SHP77 treated with DMSO at 0.1 percent for 48 hours (cell line): ENCODE data around the gene GLRA3.
"Not testable (repeated sequence)": the region's sequence is repeated elsewhere in the genome, so short reads cannot be mapped to it uniquely, and the experiment has no call there.

Experiments used
- DNase-seq: peaks from one replicate; lab custom pipeline; 2025; lab: John Stamatoyannopoulos, UW

Gene GLRA3

DNA sequence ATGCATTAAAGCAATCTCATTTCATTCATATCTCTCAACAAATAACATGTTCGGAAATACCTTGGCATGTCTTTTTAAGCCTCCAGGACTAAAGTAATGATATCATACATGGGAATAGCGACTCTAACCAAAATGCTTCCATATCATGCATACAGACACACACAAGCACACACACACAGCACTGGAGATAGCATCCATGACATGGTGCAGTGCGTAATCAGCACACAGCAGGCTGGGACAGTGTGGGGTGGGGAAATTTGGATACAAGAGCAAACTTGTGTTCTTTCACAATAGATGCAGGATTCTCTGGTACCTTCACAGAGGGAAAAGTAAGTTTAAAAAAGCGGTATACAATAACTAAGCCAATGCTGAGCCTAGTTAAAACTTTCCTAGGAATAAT is 174.4 kb downstream of the GLRA3 start:
- DNase-seq = no peak

DNA sequence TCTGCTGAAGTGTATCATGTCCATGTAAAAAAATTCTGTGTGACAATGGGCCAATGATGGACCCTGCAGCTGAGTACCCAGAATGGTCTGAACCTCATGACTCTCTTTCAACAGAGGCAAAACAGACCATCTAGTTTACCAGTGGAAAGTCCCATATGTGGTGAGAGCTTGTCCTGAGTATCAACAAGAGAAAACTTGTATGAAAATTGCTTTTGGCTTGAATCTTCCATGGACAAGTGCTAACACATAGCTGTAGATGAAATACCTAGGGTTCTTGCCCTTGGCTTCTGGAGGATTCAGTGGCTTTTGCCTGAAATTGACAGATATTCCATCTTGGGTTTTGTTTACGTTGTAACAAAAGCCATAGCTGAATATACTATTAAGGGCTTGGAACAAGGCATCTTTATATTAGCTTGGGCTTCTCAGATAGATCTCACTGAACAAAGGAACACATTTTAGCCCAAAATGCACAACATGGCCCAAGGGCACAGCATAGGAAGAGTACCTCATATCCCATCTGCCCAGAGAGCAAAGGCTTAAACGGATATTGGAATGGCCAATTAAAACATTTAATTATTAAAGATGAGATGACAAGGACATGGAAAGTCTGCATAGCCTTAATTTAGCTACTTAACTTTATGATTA is 178.2 kb downstream of the GLRA3 start:
- DNase-seq = no peak

DNA sequence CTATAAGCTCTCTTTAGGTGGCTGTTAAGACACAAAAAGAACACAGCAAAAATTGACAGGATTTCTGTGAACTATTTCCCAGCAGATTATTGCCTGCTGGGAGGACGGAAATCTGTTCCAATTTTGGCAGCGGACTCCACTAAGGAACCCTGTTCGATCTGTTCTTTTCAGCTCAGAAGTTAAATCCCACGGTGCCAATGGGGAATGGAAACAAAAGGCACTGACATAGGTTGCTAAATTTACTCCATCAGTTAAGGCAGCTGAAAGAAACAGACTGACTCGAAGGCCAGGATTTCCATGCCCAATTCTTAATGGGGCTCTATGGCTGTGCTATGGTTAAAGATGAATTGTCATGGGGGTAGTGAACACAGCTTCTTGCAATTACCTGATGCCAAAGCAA is 180.2 kb downstream of the GLRA3 start:
- no peak for DNase-seq

DNA sequence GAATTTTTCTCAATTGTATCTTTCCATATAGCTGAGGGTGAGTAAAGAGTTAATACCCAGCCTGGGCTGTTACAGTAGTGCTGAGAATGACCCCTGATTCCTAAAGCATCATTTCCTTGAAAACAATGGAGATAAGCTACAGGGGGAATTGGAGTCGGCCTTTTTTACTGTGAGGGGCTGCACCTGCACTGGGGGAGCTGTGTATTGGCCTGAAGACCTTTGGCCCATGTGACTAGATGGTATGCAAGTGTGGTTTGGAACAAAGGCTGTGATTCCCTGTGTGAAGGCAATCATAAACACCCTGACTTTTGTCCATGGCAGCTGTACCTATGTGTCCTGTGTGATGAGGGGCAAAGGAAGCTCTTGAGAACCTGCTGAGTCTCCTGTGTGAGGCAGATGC is 182.7 kb downstream of the GLRA3 start:
- DNase-seq = no peak

DNA sequence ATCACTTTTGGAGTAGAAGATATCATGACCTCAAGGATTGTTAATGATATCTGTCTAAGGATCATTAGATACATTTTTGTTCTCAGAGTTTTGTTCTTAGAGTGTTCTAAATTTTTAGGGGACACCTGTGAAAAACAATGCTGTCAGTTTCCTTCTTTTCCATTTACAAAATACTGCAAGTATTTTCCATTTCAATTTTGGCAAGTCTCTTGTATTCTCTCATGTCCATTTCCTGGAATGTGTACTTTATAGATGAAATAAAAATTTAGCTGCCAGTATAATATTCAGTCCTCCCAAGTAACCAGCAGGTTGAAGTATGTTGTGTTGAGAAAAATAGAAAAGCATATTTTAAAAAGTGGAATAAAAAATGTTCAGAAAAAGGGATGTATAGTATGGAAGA is 188.9 kb downstream of the GLRA3 start:
- DNase-seq = no peak

DNA sequence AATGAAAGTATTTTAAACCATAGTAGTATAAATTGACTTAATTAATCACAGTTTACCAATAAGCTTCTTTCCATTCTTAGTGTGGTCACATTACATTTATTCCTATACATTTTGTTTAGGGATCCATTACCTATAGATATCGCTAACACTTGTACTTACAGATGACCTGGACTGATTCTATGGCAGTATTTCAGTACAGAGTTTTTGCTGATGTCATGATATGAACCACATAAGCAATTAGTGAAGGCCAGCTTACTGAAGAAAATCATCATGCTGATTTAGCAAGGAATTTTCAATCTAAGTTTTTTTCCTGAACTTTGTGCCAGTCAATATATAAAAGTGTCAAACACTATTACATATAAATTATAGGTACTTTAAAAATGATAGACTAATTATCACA is 193.3 kb downstream of the GLRA3 start:
- DNase-seq = no peak

DNA sequence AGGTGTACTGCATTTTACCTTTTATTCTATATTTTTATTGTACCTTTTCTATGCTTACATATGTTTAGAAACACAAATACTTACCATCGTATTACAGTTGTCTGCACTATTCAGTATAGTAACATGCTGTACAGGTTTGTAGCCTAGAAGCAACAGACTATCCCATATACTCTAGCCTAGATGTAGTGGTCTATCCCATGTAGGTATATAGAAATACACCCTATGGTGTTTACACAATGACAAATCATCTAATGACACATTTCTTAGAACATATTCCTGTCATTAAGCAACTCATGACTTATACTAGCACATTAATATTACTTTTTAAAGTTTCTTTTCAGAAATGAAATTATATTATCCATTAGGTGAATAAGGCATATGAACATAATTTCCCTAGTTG is 195.6 kb downstream of the GLRA3 start:
- DNase-seq = no peak

DNA sequence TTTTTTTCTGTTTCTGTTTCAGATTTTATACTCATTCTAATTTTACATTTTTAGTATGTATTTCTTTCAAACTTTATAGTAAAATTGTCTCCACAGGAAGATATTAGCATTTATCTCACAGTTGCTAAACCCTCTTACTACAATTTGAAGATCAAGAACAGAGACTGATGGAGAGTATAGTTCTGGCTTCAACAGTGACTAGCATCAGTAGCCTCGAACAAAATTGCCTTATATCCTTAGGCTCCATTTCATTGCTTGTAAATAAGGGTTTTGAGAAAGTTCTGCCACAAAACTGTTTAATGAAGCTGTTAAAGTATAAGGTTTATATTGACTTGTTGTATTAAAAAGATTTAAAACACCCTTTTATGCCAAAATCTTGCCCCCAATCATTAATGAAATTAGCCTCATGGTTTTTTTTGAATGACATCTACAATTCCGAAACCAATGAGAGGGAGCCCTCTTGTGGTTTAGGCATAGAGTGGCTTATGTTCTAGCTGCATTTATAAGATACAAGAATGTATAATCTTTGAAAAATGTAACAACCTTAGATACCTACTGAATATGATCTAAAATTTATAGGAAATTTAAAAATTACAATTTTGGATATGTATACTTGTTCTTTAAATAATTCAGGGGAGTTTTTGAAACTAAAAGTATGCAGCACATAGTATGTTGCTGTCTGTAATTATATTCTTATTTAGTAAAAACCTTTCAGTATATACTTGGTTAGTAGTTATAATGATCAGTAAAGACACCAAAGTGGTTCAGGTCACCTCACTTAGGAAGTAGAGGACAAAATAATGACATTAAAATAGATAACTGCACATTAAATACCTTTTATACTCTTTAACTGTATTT is 196.9 kb downstream of the GLRA3 start:
- no peak for DNase-seq

DNA sequence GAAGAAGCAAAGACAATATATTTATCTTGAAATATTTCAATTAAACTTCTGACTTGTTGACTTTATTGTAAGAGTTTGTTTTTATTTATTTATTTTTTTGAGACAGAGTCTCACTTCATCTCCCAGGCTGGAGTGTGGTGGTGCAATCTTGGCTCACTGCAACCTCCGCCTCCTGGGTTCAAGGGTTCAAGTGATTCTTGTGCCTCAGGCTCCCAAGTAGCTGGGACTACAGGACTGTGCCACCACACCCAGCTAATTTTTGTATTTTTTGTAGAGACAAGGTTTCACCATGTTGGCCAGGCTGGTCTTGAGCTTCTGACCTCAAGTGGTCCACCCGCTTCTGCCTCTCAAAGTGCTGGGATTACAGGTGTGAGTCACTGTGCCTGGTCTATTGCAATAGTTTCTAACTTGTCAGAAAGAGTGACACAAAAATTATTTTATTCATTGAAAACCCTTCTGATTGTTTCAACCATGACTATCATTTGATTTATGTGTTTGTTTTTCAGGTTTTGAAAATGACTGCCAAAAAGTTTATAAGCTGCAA is 199.1 kb downstream of the GLRA3 start:
- not testable (repeated sequence) for DNase-seq

DNA sequence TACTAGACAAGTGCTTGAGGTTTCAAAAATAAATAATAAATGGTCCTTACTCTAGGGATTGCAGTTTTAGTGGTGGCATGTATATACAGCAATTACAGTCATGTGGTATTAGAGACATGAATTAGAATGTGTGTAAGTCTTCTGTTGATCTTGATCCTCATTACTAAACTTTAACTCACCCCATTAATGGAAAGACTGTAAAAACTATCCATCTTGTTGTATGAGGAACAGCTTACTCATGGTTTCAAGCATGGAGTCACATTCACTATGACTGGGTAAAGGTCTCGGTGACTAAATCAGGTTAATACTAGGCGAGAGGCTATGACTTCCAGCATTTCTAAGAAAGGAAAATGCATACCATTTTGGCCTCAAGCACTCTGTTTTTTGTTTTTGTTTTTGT is 199.8 kb downstream of the GLRA3 start:
- DNase-seq = no peak

DNA sequence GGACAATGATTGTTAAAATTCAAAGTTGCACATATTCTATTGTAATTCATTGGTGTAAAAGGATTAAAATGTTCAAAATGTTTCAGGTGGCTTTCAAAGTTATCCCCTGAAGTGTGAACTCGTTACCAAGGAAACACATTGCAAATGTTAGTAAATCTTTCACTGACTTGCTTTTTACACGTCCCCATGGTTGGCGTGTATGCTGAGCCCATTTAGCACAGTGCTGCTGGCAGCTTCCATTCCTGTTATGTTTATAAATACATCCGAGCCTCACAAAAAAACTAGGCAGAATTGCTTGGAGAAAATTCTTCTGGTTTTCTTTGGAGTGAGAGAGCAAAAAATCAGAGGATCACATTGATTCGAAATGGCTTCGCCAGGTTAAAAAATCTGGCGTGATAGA is 200.9 kb downstream of the GLRA3 start:
- DNase-seq = no peak

DNA sequence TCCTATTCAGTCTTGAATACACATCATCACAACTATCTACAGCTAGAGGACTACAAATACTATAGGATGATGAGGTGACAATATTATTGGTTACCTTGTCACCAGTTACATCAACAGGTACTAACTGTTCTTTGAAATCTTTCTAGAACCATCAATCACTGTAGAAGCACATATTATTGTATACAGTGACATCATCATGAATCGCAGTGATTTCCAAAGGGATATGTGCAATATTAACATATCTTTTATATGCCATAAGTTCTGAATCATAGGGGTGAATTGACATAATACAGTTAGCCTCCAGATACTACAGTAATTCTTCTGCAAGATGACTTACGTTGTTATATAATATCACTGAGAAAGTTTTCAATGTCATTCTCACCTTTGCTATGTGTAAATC is 201.6 kb downstream of the GLRA3 start:
- no peak for DNase-seq

DNA sequence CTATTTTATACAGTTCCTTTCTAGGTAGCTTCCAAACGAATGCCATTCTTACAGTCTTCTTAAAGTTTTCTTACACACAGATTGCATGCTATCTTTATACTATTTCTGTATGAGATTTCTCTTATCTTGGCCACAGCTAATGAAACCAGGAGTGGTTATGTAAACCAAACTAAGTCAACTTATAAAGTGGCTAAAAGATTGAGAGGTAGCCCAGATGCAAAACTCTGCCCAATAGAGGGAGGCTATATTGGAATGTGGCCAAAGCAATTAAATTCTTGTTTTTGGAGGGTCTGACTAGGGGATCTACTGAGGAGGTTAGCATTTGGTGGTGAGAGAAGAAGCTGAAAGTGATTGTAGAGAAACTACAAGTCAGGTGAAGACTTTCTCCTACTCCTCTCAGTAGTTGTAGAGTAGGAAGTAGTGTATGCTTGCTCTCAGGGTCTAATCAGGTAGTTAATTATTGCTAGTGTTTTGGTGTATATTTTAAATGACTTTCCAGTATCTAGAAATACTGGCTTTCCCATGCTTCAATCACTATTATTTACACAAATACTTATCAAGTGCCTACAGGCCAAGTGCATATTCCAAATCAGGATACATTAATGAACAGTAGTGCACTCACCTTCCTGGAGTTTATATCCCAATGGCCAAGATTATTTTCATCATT is 202.6 kb downstream of the GLRA3 start:
- DNase-seq = no peak

DNA sequence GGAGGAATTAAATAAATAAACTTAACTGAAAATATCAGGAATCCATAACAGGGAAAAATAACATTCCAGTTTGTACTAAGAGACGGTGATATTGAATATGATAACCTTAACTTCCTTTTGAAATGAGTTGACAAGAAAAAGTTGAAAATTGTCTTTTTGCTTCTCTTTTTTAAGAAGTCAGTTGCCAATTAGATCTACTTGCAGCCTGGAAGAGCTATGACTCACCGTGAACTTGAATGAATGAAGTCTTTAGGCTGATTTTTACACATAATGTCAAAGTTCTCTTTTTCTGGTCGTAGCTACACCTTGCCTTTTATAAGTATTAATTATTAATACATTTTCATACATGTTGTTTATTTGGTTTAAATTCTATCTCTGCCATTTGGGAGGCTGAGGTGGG is 212.4 kb downstream of the GLRA3 start:
- no peak for DNase-seq

DNA sequence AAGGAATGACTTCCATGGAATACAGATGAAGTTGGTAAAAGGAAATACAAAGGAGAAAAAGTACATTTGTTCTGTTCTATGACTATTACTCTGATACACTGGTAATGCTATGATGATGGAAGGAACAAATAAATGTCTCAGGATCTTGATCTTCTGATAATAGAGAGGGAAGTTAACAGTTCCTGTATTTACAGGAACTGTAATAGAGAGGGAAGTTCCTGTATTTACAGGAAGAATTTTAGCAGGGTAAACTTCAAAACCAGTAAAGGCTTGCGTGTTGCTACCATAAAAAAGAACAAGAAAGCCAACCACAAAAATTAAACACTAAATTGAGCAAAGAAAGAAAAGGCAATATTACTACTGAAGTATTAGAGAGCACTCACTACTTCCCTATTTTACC is 215.1 kb downstream of the GLRA3 start:
- DNase-seq = no peak

DNA sequence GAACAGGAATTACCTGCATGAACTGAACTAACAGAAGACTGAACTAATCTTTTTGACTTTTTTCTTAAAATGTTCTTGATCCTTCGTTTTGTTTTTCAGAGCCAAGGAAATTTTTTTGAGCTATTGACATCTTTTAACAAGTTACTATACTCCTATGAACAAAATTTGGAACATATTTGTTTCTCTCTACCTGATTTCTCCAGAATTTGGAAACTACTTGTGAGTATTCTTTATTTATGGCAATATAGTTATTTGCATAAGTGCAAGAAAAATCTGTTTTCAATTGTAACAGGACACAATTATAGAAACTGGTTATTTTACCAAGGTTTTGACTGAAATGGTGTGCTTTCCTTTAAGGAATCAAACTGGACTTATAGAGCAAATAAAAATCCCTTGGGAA is 217.3 kb downstream of the GLRA3 start:
- DNase-seq = no peak

DNA sequence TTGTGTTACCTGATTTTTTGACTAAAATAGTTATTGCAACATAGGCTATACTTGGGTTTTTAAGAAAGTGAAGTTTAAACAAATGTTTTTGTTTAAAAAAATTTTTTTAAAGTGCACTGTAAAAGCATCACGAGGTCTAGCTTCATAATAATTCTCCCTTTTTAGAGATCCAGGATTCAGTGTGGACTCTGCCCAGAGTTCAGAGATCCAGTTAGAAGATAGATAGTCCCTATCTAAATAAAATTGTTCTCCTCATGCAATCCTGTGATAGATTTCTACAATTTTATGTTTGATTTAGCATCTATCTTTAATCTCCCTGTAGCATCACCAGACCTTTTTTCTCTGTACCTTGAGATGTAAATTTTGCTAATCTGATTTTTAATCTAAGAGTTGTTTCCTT is 221.3 kb downstream of the GLRA3 start:
- DNase-seq = no peak

DNA sequence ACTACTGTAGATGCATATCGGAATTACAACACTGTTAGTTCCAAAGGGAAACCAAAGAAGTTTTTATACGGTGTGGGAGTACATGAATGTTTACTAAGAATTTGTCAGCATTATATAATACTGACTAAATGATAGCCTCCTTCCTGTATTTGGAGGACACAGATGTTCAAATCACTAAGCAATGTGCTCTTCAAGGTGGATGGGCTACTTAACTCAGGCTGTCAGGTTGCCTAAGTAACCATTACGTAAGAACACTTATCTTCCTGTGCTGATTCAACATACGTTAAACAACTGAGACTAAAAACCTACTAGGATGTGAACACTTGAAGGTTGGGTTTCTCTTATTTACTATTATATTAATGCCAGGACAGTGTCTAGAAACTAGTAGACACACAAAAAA is 224.8 kb downstream of the GLRA3 start:
- peak; percentile 19 for DNase-seq

DNA sequence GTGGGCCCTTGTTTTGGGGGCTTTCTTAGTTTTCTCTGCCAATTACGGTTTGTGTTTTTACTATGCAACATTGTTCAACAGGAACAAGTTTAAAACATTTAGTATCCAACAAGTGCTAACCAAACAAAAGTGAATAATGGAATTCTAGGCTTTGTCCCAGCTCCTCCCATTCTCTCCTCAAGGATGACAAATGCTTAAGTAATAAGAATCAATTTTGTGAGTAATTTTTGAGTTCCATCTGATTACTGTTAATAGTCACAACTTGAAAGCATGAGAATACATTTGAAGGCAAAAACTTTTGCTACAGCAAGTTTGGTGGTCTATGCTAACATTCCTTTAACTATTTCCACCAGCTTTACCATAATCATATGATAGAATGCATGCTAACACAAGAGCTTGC is 228.7 kb downstream of the GLRA3 start:
- DNase-seq = no peak

DNA sequence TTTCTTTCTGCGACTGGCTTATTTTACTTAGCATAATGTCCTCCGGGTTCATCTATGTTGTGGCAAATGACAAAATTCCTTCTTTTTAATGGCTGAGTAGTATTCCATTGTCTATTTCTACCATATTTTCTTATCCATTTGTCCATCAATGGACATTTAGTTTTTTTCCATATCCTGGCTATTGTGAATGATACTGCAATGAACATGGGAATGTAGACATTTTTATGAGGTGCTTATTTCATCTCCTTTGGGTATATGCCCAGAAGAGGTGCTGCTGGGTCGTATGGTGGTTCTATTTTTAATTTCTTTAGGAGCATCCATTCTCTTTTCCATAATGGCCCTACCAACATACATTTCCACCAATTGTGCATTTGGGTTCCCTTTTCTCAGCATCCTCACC is 230.2 kb downstream of the GLRA3 start:
- DNase-seq = no peak

DNA sequence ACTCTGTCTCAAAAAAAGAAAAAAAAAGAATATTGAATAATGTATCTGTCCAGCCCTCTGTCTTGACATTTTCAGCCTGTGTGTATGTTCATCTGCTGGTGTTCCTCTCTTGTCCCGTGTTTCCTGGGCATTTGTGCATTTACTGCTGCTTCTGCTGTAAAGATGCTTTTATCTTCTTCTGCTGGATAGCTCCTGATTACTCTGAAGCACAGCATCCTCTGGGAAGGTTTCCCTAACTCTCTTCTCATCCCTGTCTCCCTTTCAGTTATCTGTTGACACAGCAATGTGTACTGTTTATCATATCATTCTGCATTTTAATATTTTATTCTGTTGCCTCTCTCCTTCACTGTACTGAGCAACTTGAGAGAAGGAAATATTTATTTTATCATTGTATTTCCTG is 232.5 kb downstream of the GLRA3 start:
- DNase-seq = no peak

DNA sequence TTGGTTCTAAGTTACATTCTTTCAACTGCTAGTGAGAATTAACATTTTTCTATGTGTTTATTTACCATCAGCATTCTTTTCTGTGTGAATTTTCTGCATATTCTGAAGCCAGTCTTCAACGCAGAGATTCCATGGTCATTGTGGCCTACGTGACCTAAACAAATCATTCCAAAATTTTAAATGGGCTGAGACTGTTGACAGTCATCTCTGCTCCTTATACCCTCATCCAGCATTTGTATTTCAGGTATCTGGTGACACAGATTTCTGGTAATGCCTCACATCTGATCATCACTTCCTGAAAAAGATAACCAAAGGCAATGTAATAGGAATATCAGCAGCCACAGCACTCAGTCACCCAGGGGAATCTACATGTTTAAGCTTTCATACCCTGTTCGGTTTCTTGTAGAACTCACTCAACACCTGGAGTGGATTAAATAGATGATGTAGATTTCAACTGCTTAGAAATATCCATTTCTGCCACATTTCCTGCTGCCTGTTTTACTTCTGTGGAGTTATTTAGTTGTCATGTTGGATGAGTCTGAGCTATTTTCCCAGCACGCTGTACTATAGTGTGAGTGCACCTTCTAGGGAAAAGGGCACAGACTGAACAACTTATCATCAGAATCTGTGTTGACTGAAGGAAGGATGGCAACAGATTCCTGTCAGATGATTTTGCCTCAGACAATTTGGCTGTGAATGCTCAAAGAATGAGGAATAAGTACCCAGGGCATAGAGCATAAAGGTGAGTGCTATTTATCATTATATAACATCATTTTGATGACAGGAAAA is 233.7 kb downstream of the GLRA3 start:
- DNase-seq = no peak
